ENCODE measurements around the gene NUDT17.
A peak's percentile ranks its signal among the peaks of the same experiment; 100 is the strongest.

The NUDT17 gene

DNA sequence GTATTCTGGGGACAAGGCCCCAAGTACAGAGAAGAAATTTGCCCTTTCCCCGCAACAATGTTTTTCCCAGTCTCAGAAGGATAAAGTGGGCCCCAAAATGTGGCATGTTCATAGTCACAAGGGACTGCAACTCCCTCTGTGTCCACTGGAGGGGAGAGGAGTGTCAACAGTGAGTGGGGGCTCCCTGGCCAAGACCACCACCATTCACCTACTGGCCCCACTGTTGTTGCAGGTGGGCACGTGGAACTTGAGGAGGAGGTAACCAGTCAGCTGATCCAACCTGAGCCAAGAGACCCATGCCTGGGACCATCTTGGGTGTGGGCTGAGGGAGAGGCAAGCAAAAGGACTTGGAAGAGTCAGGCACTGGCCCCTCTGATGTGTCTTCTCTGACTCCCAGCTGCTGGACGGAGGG, 777 bp downstream of the NUDT17 start:
- Histone ChIP-seq H3K9me3 (ENCODE audit: control insufficient read depth, low read length) (no peaks in the 10 kb centered on the region), H3K27ac (ENCODE audit: insufficient read depth, low read depth, low read length, poor library complexity, severe bottlenecking) (no peak overlapping the region), H3K27me3 (ENCODE audit: control insufficient read depth, insufficient read depth, low read length, poor library complexity, severe bottlenecking) (peaks cover 8% of the 10 kb centered on the region), H3K36me3 (ENCODE audit: control insufficient read depth, insufficient read depth, low read length) (peaks cover 44% of the 10 kb centered on the region), H3K4me3 (ENCODE audit: insufficient read depth, low read depth, low read length) (peak overlapping the region; percentile 68), H3K4me1 (ENCODE audit: control insufficient read depth, insufficient read depth, low read length) (no peaks in the 10 kb centered on the region)
- 80 to 89% methylated on average over 3 of the region's 3 CpGs for WGBS, 2 experiments

GRCh38 chr1:145847827-145848226, 2.4 kb downstream of the NUDT17 start:
- Histone ChIP-seq H3K27ac (ENCODE audit: insufficient read depth, low read depth, low read length, poor library complexity, severe bottlenecking) (no peak overlapping the region), H3K9me3 (ENCODE audit: control insufficient read depth, low read length) (no peaks in the 10 kb centered on the region), H3K4me3 (ENCODE audit: insufficient read depth, low read depth, low read length) (no peak overlapping the region), H3K36me3 (ENCODE audit: control insufficient read depth, insufficient read depth, low read length) (peaks cover 39% of the 10 kb centered on the region), H3K27me3 (ENCODE audit: control insufficient read depth, insufficient read depth, low read length, poor library complexity, severe bottlenecking) (peaks cover 8% of the 10 kb centered on the region), H3K4me1 (ENCODE audit: control insufficient read depth, insufficient read depth, low read length) (no peaks in the 10 kb centered on the region)
- 94 to 98% methylated on average over 3 of the region's 3 CpGs for WGBS, 2 experiments

GRCh38 chr1:145849356-145850160, 4.1 kb downstream of the NUDT17 start:
- no peak overlapping the region for H3K27ac ChIP-seq (ENCODE audit: insufficient read depth, low read depth, low read length, poor library complexity, severe bottlenecking)

GRCh38 chr1:145855426-145855948, 10.1 kb downstream of the NUDT17 start:
- 91 to 94% methylated on average over 7 of the region's 7 CpGs for WGBS, 2 experiments
- H3K36me3 ChIP-seq (ENCODE audit: control insufficient read depth, insufficient read depth, low read length), result peaks cover 48% of the 10 kb centered on the region

More at GRCh38 chr1:145849356-145850160, 4.1 kb downstream of the NUDT17 start:
- peaks cover 52% of the 10 kb centered on the region for H3K36me3 ChIP-seq (ENCODE audit: control insufficient read depth, insufficient read depth, low read length)
- 89 to 93% methylated on average over 15 of the region's 15 CpGs for WGBS, 2 experiments
- H3K4me1 ChIP-seq (ENCODE audit: control insufficient read depth, insufficient read depth, low read length), result no peaks in the 10 kb centered on the region
- H3K27me3 ChIP-seq (ENCODE audit: control insufficient read depth, insufficient read depth, low read length, poor library complexity, severe bottlenecking), result peaks cover 8% of the 10 kb centered on the region
- no peaks in the 10 kb centered on the region for H3K9me3 ChIP-seq (ENCODE audit: control insufficient read depth, low read length)
- H3K4me3 ChIP-seq (ENCODE audit: insufficient read depth, low read depth, low read length), result no peak overlapping the region

GRCh38 chr1:145857170-145857569, 11.7 kb downstream of the NUDT17 start:
- Histone ChIP-seq H3K36me3 (ENCODE audit: control insufficient read depth, insufficient read depth, low read length) (peaks cover 40% of the 10 kb centered on the region), H3K9me3 (ENCODE audit: control insufficient read depth, low read length) (no peaks in the 10 kb centered on the region), H3K4me3 (ENCODE audit: insufficient read depth, low read depth, low read length) (peak overlapping the region; percentile 90), H3K27ac (ENCODE audit: insufficient read depth, low read depth, low read length, poor library complexity, severe bottlenecking) (no peak overlapping the region), H3K27me3 (ENCODE audit: control insufficient read depth, insufficient read depth, low read length, poor library complexity, severe bottlenecking) (no peaks in the 10 kb centered on the region), H3K4me1 (ENCODE audit: control insufficient read depth, insufficient read depth, low read length) (no peaks in the 10 kb centered on the region)
- WGBS, 2 experiments, result 79 to 100% methylated on average over 3 to 4 of the region's 4 CpGs

More at GRCh38 chr1:145855426-145855948, 10.1 kb downstream of the NUDT17 start:
- Histone ChIP-seq H3K4me1 (ENCODE audit: control insufficient read depth, insufficient read depth, low read length) (no peaks in the 10 kb centered on the region), H3K4me3 (ENCODE audit: insufficient read depth, low read depth, low read length) (no peak overlapping the region), H3K9me3 (ENCODE audit: control insufficient read depth, low read length) (no peaks in the 10 kb centered on the region), H3K27ac (ENCODE audit: insufficient read depth, low read depth, low read length, poor library complexity, severe bottlenecking) (no peak overlapping the region), H3K27me3 (ENCODE audit: control insufficient read depth, insufficient read depth, low read length, poor library complexity, severe bottlenecking) (no peaks in the 10 kb centered on the region)

GRCh38 chr1:145858238-145858900, 12.9 kb downstream of the NUDT17 start:
- Histone ChIP-seq H3K27ac (ENCODE audit: insufficient read depth, low read depth, low read length, poor library complexity, severe bottlenecking) (no peak overlapping the region), H3K36me3 (ENCODE audit: control insufficient read depth, insufficient read depth, low read length) (peaks cover 32% of the 10 kb centered on the region), H3K27me3 (ENCODE audit: control insufficient read depth, insufficient read depth, low read length, poor library complexity, severe bottlenecking) (no peaks in the 10 kb centered on the region), H3K4me3 (ENCODE audit: insufficient read depth, low read depth, low read length) (peak overlapping the region; percentile 90), H3K4me1 (ENCODE audit: control insufficient read depth, insufficient read depth, low read length) (no peaks in the 10 kb centered on the region), H3K9me3 (ENCODE audit: control insufficient read depth, low read length) (no peaks in the 10 kb centered on the region)
- 0% methylated on average over 34 to 35 of the region's 35 CpGs for whole genome bisulfite sequencing, 2 experiments

- Histone ChIP-seq H3K27ac (ENCODE audit: insufficient read depth, low read depth, low read length, poor library complexity, severe bottlenecking) (peak within 1 kb of the TSS; percentile 73), H3K27me3 (ENCODE audit: control insufficient read depth, insufficient read depth, low read length, poor library complexity, severe bottlenecking) (no peaks in the 10 kb centered on the region), H3K4me3 (ENCODE audit: insufficient read depth, low read depth, low read length) (peak within 1 kb of the TSS; percentile 90), H3K4me1 (ENCODE audit: control insufficient read depth, insufficient read depth, low read length) (no peaks in the 10 kb centered on the region), H3K36me3 (ENCODE audit: control insufficient read depth, insufficient read depth, low read length) (peaks cover 25% of the 10 kb centered on the region), H3K9me3 (ENCODE audit: control insufficient read depth, low read length) (no peaks in the 10 kb centered on the region)
- 0% methylated on average over 42 of the region's 42 CpGs for WGBS, 2 experiments
These were observed 13.6 kb downstream of the NUDT17 start, which contains the start of gene PIAS3 for GRCh38 chr1:145858901-145859490. PIAS3 (minus strand) TSS chr1:145859081; CDS start chr1:145858990, 91 bp downstream.

GRCh38 chr1:145859491-145860023, 14.1 kb downstream of the NUDT17 start:
- 0 to 1% methylated on average over 41 of the region's 41 CpGs for WGBS, 2 experiments
- Histone ChIP-seq H3K27ac (ENCODE audit: insufficient read depth, low read depth, low read length, poor library complexity, severe bottlenecking) (peak overlapping the region; percentile 73), H3K9me3 (ENCODE audit: control insufficient read depth, low read length) (no peaks in the 10 kb centered on the region), H3K36me3 (ENCODE audit: control insufficient read depth, insufficient read depth, low read length) (peaks cover 21% of the 10 kb centered on the region), H3K4me1 (ENCODE audit: control insufficient read depth, insufficient read depth, low read length) (no peaks in the 10 kb centered on the region), H3K4me3 (ENCODE audit: insufficient read depth, low read depth, low read length) (peak overlapping the region; percentile 90), H3K27me3 (ENCODE audit: control insufficient read depth, insufficient read depth, low read length, poor library complexity, severe bottlenecking) (no peaks in the 10 kb centered on the region)

GRCh38 chr1:145863282-145864018, 18.0 kb downstream of the NUDT17 start:
- H3K27ac ChIP-seq (ENCODE audit: insufficient read depth, low read depth, low read length, poor library complexity, severe bottlenecking), result no peak overlapping the region
- no peaks in the 10 kb centered on the region for H3K27me3 ChIP-seq (ENCODE audit: control insufficient read depth, insufficient read depth, low read length, poor library complexity, severe bottlenecking)
- WGBS, 2 experiments, result 87 to 89% methylated on average over 4 of the region's 5 CpGs
- no peaks in the 10 kb centered on the region for H3K4me1 ChIP-seq (ENCODE audit: control insufficient read depth, insufficient read depth, low read length)
- H3K36me3 ChIP-seq (ENCODE audit: control insufficient read depth, insufficient read depth, low read length), result no peaks in the 10 kb centered on the region
- no peak overlapping the region for H3K4me3 ChIP-seq (ENCODE audit: insufficient read depth, low read depth, low read length)
- H3K9me3 ChIP-seq (ENCODE audit: control insufficient read depth, low read length), result no peaks in the 10 kb centered on the region
